ENCODE measurements around the gene RPA1.
"Not testable (repeated sequence)": the region's sequence is repeated elsewhere in the genome, so short reads cannot be mapped to it uniquely, and the experiment has no call there.

RPA1 gene

DNA sequence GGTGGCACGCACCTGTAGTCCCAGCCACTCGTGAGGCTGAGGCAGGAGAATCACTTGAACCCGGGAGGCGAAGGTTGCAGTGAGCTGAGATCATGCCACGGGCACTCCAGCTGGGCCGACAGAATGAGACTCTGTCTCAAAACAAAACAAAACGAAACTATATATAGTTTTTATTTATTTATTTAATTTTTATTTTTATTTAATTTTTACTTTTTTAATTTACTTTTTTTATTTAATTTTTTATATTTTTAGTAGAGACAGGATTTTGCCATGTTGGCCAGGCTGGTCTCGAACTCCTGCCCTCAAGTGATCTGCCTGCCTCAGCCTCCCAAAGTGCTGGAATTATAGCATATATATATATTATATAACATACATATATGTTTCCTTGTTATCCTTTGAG, 26.7 kb downstream of the RPA1 start:
- peaks cover 16% of the 10 kb centered on the region for H3K36me3 Mint-ChIP-seq
- not testable (repeated sequence) for H3K4me3 Mint-ChIP-seq, H3K27me3 Mint-ChIP-seq, H3K4me1 Mint-ChIP-seq, H3K27ac Mint-ChIP-seq, H3K9me3 Mint-ChIP-seq

DNA sequence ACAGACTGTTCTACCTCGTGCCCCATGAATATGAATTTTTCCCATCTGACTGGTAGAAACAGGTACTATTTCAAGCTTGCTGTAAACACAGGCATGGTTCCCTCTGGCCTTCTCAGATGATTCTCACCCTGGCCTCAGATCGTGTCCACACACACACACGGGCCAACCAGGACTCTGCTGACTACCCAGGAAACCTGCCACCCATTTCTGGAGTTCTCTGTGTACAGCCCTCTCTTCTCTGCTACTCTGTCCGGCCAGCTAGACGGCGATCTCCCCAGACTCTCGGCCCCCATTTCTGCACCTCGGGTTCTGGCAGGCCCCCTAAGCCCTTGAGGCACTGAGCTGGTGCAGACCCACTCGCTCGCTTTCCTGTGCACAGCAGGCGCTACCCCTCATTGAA, 31.2 kb downstream of the RPA1 start:
- Mint-ChIP-seq H3K4me1 (no peaks in the 10 kb centered on the region), H3K27ac (no peak overlapping the region), H3K9me3 (no peaks in the 10 kb centered on the region), H3K27me3 (no peaks in the 10 kb centered on the region), H3K4me3 (no peak overlapping the region), H3K36me3 (peaks cover 6% of the 10 kb centered on the region)

- Mint-ChIP-seq H3K27ac (no peak overlapping the region), H3K36me3 (peaks cover 6% of the 10 kb centered on the region), H3K4me1 (no peaks in the 10 kb centered on the region), H3K9me3 (no peaks in the 10 kb centered on the region), H3K27me3 (no peaks in the 10 kb centered on the region), H3K4me3 (no peak overlapping the region)
Observed at GRCh38 chr17:1861391-1862010, 31.7 kb downstream of the RPA1 start.

- H3K36me3 Mint-ChIP-seq = peaks cover 5% of the 10 kb centered on the region
- H3K9me3 Mint-ChIP-seq = no peaks in the 10 kb centered on the region
- H3K27ac Mint-ChIP-seq = no peak overlapping the region
- H3K27me3 Mint-ChIP-seq = no peaks in the 10 kb centered on the region
- peaks cover 22% of the 10 kb centered on the region for H3K4me1 Mint-ChIP-seq
- no peak overlapping the region for H3K4me3 Mint-ChIP-seq
Observed at GRCh38 chr17:1865252-1866037, 35.6 kb downstream of the RPA1 start.

- H3K27ac Mint-ChIP-seq = no peak overlapping the region
- H3K4me3 Mint-ChIP-seq = no peak overlapping the region
- no peaks in the 10 kb centered on the region for H3K27me3 Mint-ChIP-seq
- peaks cover 41% of the 10 kb centered on the region for H3K4me1 Mint-ChIP-seq
- no peaks in the 10 kb centered on the region for H3K9me3 Mint-ChIP-seq
- H3K36me3 Mint-ChIP-seq = peaks cover 4% of the 10 kb centered on the region
Observed at GRCh38 chr17:1867307-1867706, 37.5 kb downstream of the RPA1 start.

- Mint-ChIP-seq H3K4me1 (peaks cover 48% of the 10 kb centered on the region), H3K27ac (no peak overlapping the region), H3K9me3 (no peaks in the 10 kb centered on the region), H3K4me3 (no peak overlapping the region), H3K27me3 (no peaks in the 10 kb centered on the region), H3K36me3 (peaks cover 8% of the 10 kb centered on the region)
Observed at GRCh38 chr17:1868090-1868489, 38.3 kb downstream of the RPA1 start.

GRCh38 chr17:1870592-1870991, 40.8 kb downstream of the RPA1 start:
- peaks cover 23% of the 10 kb centered on the region for H3K36me3 Mint-ChIP-seq
- peaks cover 70% of the 10 kb centered on the region for H3K4me1 Mint-ChIP-seq
- H3K27me3 Mint-ChIP-seq = no peaks in the 10 kb centered on the region
- H3K27ac Mint-ChIP-seq = peak overlapping the region; percentile 99
- H3K4me3 Mint-ChIP-seq = peak overlapping the region; percentile 79
- H3K9me3 Mint-ChIP-seq = no peaks in the 10 kb centered on the region

DNA sequence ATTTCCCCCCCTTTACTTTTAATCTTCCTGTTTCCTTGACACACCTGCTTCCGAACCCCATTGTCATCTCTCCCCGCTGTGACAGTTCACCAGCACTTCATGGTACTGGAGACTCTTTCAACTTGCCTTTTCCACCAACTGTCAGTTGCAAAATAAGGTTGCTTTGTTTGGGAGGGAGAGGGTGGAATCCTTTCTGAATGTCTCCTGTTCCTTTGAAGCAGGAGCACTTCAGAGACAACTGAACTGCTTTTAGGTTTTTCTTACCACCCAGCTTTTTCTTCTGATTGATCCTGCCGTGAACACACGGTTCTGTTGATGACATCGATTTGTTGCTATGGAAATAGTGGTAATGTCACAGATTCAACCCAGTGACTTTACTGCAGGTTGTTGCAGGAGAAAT, 42.0 kb downstream of the RPA1 start:
- H3K27ac Mint-ChIP-seq = peak overlapping the region; percentile 90
- H3K36me3 Mint-ChIP-seq = peaks cover 24% of the 10 kb centered on the region
- H3K4me3 Mint-ChIP-seq = peak overlapping the region; percentile 79
- peaks cover 68% of the 10 kb centered on the region for H3K4me1 Mint-ChIP-seq
- no peaks in the 10 kb centered on the region for H3K27me3 Mint-ChIP-seq
- H3K9me3 Mint-ChIP-seq = no peaks in the 10 kb centered on the region

DNA sequence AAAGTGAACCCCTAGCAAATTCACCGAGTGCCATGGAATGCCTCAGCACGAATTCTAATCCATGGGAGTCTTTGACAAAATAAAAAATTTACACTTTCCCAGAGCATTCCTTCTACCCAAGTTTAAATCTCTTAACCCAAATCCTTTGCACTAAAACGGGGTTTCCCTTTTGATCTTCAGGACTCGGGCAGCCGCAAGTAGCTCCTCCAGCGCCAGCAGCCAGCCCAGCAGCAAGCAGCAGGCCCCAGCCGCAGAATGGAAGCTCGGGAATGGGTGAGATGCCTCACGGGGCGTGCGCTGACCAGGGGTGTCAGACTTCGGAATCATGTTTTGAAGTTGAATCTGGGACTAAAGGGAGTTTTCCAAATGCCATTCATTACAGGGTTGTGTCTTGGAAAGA, 42.4 kb downstream of the RPA1 start:
- Mint-ChIP-seq H3K4me1 (peaks cover 66% of the 10 kb centered on the region), H3K27me3 (no peaks in the 10 kb centered on the region), H3K36me3 (peaks cover 29% of the 10 kb centered on the region), H3K27ac (peak overlapping the region; percentile 90), H3K4me3 (peak overlapping the region; percentile 79), H3K9me3 (no peaks in the 10 kb centered on the region)

- Mint-ChIP-seq H3K4me1 (peaks cover 66% of the 10 kb centered on the region), H3K36me3 (peaks cover 31% of the 10 kb centered on the region), H3K27ac (peak overlapping the region; percentile 91), H3K9me3 (no peaks in the 10 kb centered on the region), H3K27me3 (no peaks in the 10 kb centered on the region), H3K4me3 (peak overlapping the region; percentile 79)
Observed at GRCh38 chr17:1872976-1873375, 43.2 kb downstream of the RPA1 start.

GRCh38 chr17:1873418-1873817, 43.6 kb downstream of the RPA1 start:
- peaks cover 31% of the 10 kb centered on the region for H3K36me3 Mint-ChIP-seq
- H3K4me1 Mint-ChIP-seq = peaks cover 66% of the 10 kb centered on the region
- H3K4me3 Mint-ChIP-seq = peak overlapping the region; percentile 79
- H3K27ac Mint-ChIP-seq = peak overlapping the region; percentile 91
- H3K27me3 Mint-ChIP-seq = no peaks in the 10 kb centered on the region
- H3K9me3 Mint-ChIP-seq = no peaks in the 10 kb centered on the region

DNA sequence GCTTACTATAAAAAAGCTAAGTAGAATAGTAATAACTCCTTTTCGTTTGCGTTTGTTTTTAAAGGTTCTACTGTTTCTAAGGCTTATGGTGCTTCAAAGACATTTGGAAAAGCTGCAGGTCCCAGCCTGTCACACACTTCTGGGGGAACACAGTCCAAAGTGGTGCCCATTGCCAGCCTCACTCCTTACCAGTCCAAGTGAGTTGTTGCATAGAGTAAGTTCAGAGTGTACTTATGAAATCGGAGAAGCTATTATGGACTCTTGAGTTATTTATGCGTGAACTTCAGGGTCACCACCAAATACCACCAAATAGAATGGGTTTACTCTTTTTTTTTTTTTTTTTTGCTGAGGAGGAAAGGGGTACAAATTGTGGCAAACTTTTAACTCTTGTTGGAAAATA, 45.8 kb downstream of the RPA1 start:
- Mint-ChIP-seq H3K4me1 (peaks cover 47% of the 10 kb centered on the region), H3K27me3 (no peaks in the 10 kb centered on the region), H3K4me3 (no peak overlapping the region), H3K9me3 (no peaks in the 10 kb centered on the region), H3K27ac (no peak overlapping the region), H3K36me3 (peaks cover 33% of the 10 kb centered on the region)

GRCh38 chr17:1878419-1879121, 48.8 kb downstream of the RPA1 start:
- peaks cover 25% of the 10 kb centered on the region for H3K36me3 Mint-ChIP-seq
- H3K27ac Mint-ChIP-seq = peak overlapping the region; percentile 41
- no peaks in the 10 kb centered on the region for H3K9me3 Mint-ChIP-seq
- H3K4me3 Mint-ChIP-seq = no peak overlapping the region
- peaks cover 18% of the 10 kb centered on the region for H3K4me1 Mint-ChIP-seq
- H3K27me3 Mint-ChIP-seq = no peaks in the 10 kb centered on the region

DNA sequence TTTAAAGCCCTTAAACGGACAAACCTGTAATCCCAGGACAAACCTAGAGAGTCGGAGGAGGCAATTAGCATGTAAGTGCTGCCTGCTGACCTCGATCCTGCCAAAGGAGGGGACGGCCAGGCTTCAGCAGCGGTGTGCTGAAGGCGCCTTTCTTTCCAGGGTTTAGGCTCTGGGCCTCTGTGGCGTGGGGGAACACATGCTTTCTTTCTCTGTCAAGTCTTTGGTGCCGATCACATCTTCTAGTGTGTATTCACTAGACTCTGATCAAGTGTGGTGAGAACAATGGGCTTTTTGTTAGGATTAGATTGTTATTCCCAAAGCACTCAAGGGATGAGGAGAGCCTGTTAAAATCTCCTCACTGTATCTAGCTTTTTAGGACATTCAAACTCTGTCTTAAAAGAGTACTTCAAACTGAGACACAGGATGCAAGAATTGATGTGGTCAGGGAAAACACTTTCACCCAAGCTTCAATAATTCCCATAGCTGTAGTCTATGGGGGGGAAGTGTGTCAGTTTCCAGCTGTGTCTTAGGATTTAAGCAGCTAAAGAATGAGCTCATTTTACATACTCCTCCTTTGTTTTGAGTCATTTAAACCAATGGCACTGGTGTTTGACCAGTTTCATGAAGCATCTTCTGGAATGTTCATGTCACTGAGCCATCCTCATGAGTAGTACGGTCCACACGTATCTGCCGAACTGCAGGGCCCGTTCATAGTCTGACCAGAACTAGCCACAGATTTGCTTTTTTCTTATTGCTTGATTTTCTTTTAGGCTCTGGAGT, 51.2 kb downstream of the RPA1 start:
- no peaks in the 10 kb centered on the region for H3K9me3 Mint-ChIP-seq
- H3K27me3 Mint-ChIP-seq = no peaks in the 10 kb centered on the region
- no peak overlapping the region for H3K27ac Mint-ChIP-seq
- H3K4me1 Mint-ChIP-seq = no peaks in the 10 kb centered on the region
- H3K36me3 Mint-ChIP-seq = peaks cover 29% of the 10 kb centered on the region
- H3K4me3 Mint-ChIP-seq = no peak overlapping the region

- H3K27me3 Mint-ChIP-seq = no peaks in the 10 kb centered on the region
- H3K4me1 Mint-ChIP-seq = no peaks in the 10 kb centered on the region
- H3K27ac Mint-ChIP-seq = no peak overlapping the region
- H3K4me3 Mint-ChIP-seq = no peak overlapping the region
- no peaks in the 10 kb centered on the region for H3K9me3 Mint-ChIP-seq
- peaks cover 20% of the 10 kb centered on the region for H3K36me3 Mint-ChIP-seq
Observed at GRCh38 chr17:1882836-1883235, 53.0 kb downstream of the RPA1 start.
